IMR-90 (cell line): ENCODE measurements around the gene SRBD1. TPM values are rescaled to one million over a fixed set of nuclear protein-coding genes. Genes with fewer than 3 reads are reported as not detected.

Experiments used
- ATAC-seq: fragments of 200-7000 bp; cut with Tn5 transposase; 2 replicates; pipeline ENCODE4 v1.9.1; 2020; ENCODE audit warnings: low read depth, mild to moderate bottlenecking, moderate library complexity
- BruUV-seq: library from RNA; stranded (reverse); fragments of 400-500 nt; replicated peaks from 2 replicates; lab custom pipeline; 2021; lab: Mats Ljungman, UMichigan
- CTCF ChIA-PET: fragments of 300-600 bp; formaldehyde crosslinking; extraction: SDS; loops from one replicate; lab custom pipeline; 2021; ENCODE audit warnings: antibody characterized with exemption; lab: Yijun Ruan, JAX
- POLR2A ChIA-PET: fragments of 300-600 bp; sonication (Branson Sonifier 250); formaldehyde crosslinking; loops from one replicate; lab custom pipeline; 2022; ENCODE audit warnings: antibody characterized with exemption; ENCODE audit not compliant: unreplicated experiment; lab: Charles Lee
- DNase-seq: peaks from one replicate; pipeline ENCODE4 v3.0.0; 2013
- H2AFZ ChIP-seq: replicated peaks from 2 replicates; pipeline ENCODE3; 2013; ENCODE audit warnings: low read length, mild to moderate bottlenecking; ENCODE audit not compliant: poor library complexity
- H2AK5ac ChIP-seq: 2 replicates; pipeline ENCODE4 v1.6.1; 2013; ENCODE audit warnings: low read depth, low read length, inconsistent platforms
- H2AK9ac ChIP-seq: replicated peaks from 2 replicates; pipeline ENCODE3; 2013; ENCODE audit warnings: mild to moderate bottlenecking, low read depth, low read length, moderate library complexity; ENCODE audit not compliant: poor library complexity
- H2BK120ac ChIP-seq: 2 replicates; pipeline ENCODE4 v1.6.1; 2013; ENCODE audit warnings: low read depth, low read length, inconsistent platforms
- H2BK15ac ChIP-seq: 3 replicates; pipeline ENCODE4 v1.6.1; 2013; ENCODE audit warnings: low read depth, low read length, inconsistent platforms
- H2BK20ac ChIP-seq: 2 replicates; pipeline ENCODE4 v1.6.1; 2013; ENCODE audit warnings: low read depth, mild to moderate bottlenecking, inconsistent platforms, low read length, moderate library complexity
- H2BK5ac ChIP-seq: 2 replicates; pipeline ENCODE4 v1.6.1; 2013; ENCODE audit warnings: mild to moderate bottlenecking, low read depth, low read length, inconsistent platforms; ENCODE audit not compliant: poor library complexity, severe bottlenecking
- H3K14ac ChIP-seq: replicated peaks from 2 replicates; pipeline ENCODE4 v1.6.1; 2013; ENCODE audit warnings: low read depth, low read length, inconsistent platforms
- H3K18ac ChIP-seq: 2 replicates; pipeline ENCODE4 v1.6.1; 2013; ENCODE audit warnings: low read depth, low read length, control low read depth
- H3K23ac ChIP-seq: 2 replicates; pipeline ENCODE4 v1.6.1; 2013; ENCODE audit warnings: low read depth, low read length, inconsistent platforms
- H3K27ac ChIP-seq: 2 replicates; pipeline ENCODE4 v1.5.1; 2013; ENCODE audit warnings: mild to moderate bottlenecking, control low read depth, low read length; ENCODE audit not compliant: insufficient read depth
- H3K27me3 ChIP-seq: 2 replicates; pipeline ENCODE4 v1.6.1; 2013; ENCODE audit warnings: low read length; ENCODE audit not compliant: control insufficient read depth, insufficient read depth
- H3K36me3 ChIP-seq: 2 replicates; pipeline ENCODE4 v1.6.1; 2013; ENCODE audit warnings: low read length, mixed read lengths; ENCODE audit not compliant: control insufficient read depth, insufficient read depth
- H3K4ac ChIP-seq: 2 replicates; pipeline ENCODE4 v1.6.1; 2013; ENCODE audit warnings: low read depth, low read length, inconsistent platforms
- H3K4me1 ChIP-seq: 2 replicates; pipeline ENCODE4 v1.6.1; 2013; ENCODE audit warnings: low read length, mixed read lengths; ENCODE audit not compliant: control insufficient read depth, insufficient read depth
- H3K4me2 ChIP-seq: 2 replicates; pipeline ENCODE4 v1.6.1; 2013; ENCODE audit warnings: low read depth, mild to moderate bottlenecking, control low read depth, low read length, moderate library complexity
- H3K4me3 ChIP-seq: 2 replicates; pipeline ENCODE4 v1.5.1; 2013; ENCODE audit warnings: low read depth, mild to moderate bottlenecking, control low read depth, low read length, moderate library complexity; ENCODE audit not compliant: insufficient read depth
- H3K56ac ChIP-seq: 2 replicates; pipeline ENCODE4 v1.6.1; 2013; ENCODE audit warnings: low read length, inconsistent platforms; ENCODE audit not compliant: insufficient read depth; ENCODE audit errors: extremely low read depth
- H3K79me1 ChIP-seq, 2 experiments: 2 replicates each; pipeline ENCODE4 v1.6.1; 2013; ENCODE audit warnings: low read length in 2 of 2, inconsistent platforms in 1 of 2, low read depth in 1 of 2
- H3K9ac ChIP-seq: 2 replicates; pipeline ENCODE4 v1.6.1; 2013; ENCODE audit warnings: low read depth, low read length, control low read depth
- H3K9me1 ChIP-seq: 2 replicates; pipeline ENCODE4 v1.6.1; 2013; ENCODE audit warnings: low read length, inconsistent platforms; ENCODE audit not compliant: insufficient read depth
- H3K9me3 ChIP-seq: 2 replicates; pipeline ENCODE4 v1.6.1; 2013; ENCODE audit warnings: low read length; ENCODE audit not compliant: control insufficient read depth, insufficient read depth
- H4K20me1 ChIP-seq: 2 replicates; pipeline ENCODE4 v1.6.1; 2013; ENCODE audit warnings: low read length, inconsistent platforms; ENCODE audit not compliant: insufficient read depth
- H4K5ac ChIP-seq: 2 replicates; pipeline ENCODE4 v1.6.1; 2013; ENCODE audit warnings: mild to moderate bottlenecking, low read depth, low read length, control low read depth
- H4K8ac ChIP-seq, 2 experiments: 2 replicates each; pipeline ENCODE4 v1.6.1; 2013; ENCODE audit warnings: low read depth in 2 of 2, low read length in 2 of 2, control low read depth in 1 of 2, inconsistent platforms in 1 of 2
- H4K91ac ChIP-seq: 2 replicates; pipeline ENCODE4 v1.6.1; 2013; ENCODE audit warnings: low read depth, low read length, inconsistent platforms; ENCODE audit not compliant: insufficient read depth
- CEBPB ChIP-seq: IDR thresholded peaks from 2 replicates; pipeline ENCODE4 v1.6.1; 2012; ENCODE audit warnings: low read depth, low read length, improper control_type of control experiment
- CHD1 ChIP-seq: IDR thresholded peaks from 2 replicates; pipeline ENCODE4 v1.6.1; 2012; ENCODE audit warnings: low read depth, low read length, improper control_type of control experiment
- FOS ChIP-seq: fragments of 150-350 bp; IDR thresholded peaks from 2 replicates; pipeline ENCODE4 v1.6.1; 2016; ENCODE audit warnings: low read depth, low read length
- MAZ ChIP-seq: IDR thresholded peaks from 2 replicates; pipeline ENCODE4 v1.6.1; 2012; ENCODE audit warnings: low read depth, mild to moderate bottlenecking, low read length, improper control_type of control experiment, moderate library complexity, borderline replicate concordance
- NFE2L2 ChIP-seq: fragments of 150-350 bp; IDR thresholded peaks from 2 replicates; pipeline ENCODE4 v1.6.1; 2016; ENCODE audit warnings: low read depth, mild to moderate bottlenecking, low read length
- SMC3 ChIP-seq: fragments of 150-350 bp; IDR thresholded peaks from 2 replicates; pipeline ENCODE4 v1.6.1; 2016; ENCODE audit warnings: low read depth, mild to moderate bottlenecking, antibody characterized with exemption, low read length, moderate library complexity
- WGBS, 2 experiments: methylation state at CpG; one replicate each; pipeline versions ENCODE4 v1.1.5 to v1.1.7; 2013; ENCODE audit warnings: missing lambda C conversion rate in 2 of 2; ENCODE audit not compliant: insufficient read length in 1 of 2; ENCODE audit errors: extremely low coverage in 2 of 2; 5-methylcytosine and 5-hydroxymethylcytosine counted together
- dilution Hi-C: fragments of 300-500 bp; cut with HindIII; formaldehyde crosslinking; loops from one replicate; pipeline ENCODE4 v1.14.3; 2018; ENCODE audit warnings: low sequenced_read_pairs; ENCODE audit not compliant: unreplicated experiment
- in situ Hi-C: fragments of 300-500 bp; cut with MboI; formaldehyde crosslinking; loops from 3 replicates; pipeline ENCODE4 v1.14.3; 2019; ENCODE audit warnings: low sequenced_read_pairs, inconsistent platforms, mixed read lengths
- intact Hi-C: fragments of 100-400 bp; cut with micrococcal nuclease; formaldehyde crosslinking; loops from 2 replicates; pipeline ENCODE4 v1.10.0; 2022
- polyA plus RNA-seq, 3 experiments: library from polyadenylated mRNA; depleted of rRNA; stranded (reverse); fragments of >200 nt; gene quantifications; 2 replicates each; pipeline ENCODE4 v1.2.3, GENCODE V29; 2012; ENCODE audit warnings: low replicate concordance in 1 of 3
- total RNA-seq: library from RNA; depleted of rRNA; stranded (reverse); fragments of >200 nt; gene quantifications from 2 replicates; pipeline ENCODE4 v1.2.3, GENCODE V29; 2012
- TF ChIP-seq, protein P1 (sequence below): fragments of 150-350 bp; IDR thresholded peaks from 2 replicates; pipeline ENCODE4 v1.6.1; 2016; ENCODE audit warnings: low read depth, mild to moderate bottlenecking, low read length, moderate library complexity, borderline replicate concordance

The SRBD1 gene
- total and polyA plus RNA-seq, 2 of the 4 experiments (the other 2 are of a cell fraction): 3.5 to 14.7 TPM

DNA sequence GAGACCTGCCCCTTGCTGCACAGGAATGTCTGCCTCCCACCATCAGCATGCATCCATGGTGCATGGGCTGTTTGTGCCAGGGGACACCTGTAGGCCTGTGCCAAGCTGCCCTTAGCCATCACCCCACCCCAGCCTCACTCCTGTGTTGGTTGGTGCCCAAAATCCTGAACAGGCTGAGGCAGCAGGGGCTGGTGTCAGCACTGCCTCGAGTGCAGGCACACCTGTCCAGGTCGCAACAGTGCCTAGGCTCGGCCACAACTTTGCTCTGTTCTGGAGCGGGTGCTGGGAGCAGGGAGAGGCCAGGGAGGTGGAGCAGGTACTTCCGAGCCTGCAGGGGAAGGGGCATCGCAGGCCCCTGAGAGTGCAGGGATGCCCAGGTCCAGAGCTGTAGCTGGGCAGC, 69.1 kb downstream of the SRBD1 start:
- H4K20me1 ChIP-seq: no peaks in the 10 kb centered on the region
- H3K27ac ChIP-seq: no peak overlapping the region
- no peaks in the 10 kb centered on the region for H3K4me1 ChIP-seq
- H3K27me3 ChIP-seq: no peaks in the 10 kb centered on the region
- dilution Hi-C loops (no loop called here), in situ Hi-C loops (no loop called here), intact Hi-C loops (no loop called here)
- H3K14ac ChIP-seq: no peak overlapping the region
- H4K91ac ChIP-seq: no peak overlapping the region
- H3K9ac ChIP-seq: no peak overlapping the region
- WGBS, 2 experiments: 82% methylated on average over 2 of the region's 6 CpGs; no CpG with 5 or more reads in 1 of the 2 experiments
- H3K9me1 ChIP-seq: no peaks in the 10 kb centered on the region
- no peak overlapping the region for H2BK15ac ChIP-seq
- no peak overlapping the region for H4K5ac ChIP-seq
- no peaks in the 10 kb centered on the region for H3K79me1 ChIP-seq
- ChIA-PET POLR2A (no interaction called here), CTCF (no interaction called here)
- H3K9me3 ChIP-seq: peaks cover 4% of the 10 kb centered on the region
- no peak overlapping the region for H3K18ac ChIP-seq
- no peak overlapping the region for H3K4me2 ChIP-seq
- no peak overlapping the region for H3K4me3 ChIP-seq
- TF ChIP-seq SMC3 (no peak), CEBPB (no peak), MAZ (no peak), CHD1 (no peak), FOS (no peak), NFE2L2 (no peak)
- TF ChIP-seq, protein P1, sequence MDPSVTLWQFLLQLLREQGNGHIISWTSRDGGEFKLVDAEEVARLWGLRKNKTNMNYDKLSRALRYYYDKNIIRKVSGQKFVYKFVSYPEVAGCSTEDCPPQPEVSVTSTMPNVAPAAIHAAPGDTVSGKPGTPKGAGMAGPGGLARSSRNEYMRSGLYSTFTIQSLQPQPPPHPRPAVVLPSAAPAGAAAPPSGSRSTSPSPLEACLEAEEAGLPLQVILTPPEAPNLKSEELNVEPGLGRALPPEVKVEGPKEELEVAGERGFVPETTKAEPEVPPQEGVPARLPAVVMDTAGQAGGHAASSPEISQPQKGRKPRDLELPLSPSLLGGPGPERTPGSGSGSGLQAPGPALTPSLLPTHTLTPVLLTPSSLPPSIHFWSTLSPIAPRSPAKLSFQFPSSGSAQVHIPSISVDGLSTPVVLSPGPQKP: no peak
- H3K36me3 ChIP-seq: peaks cover 12% of the 10 kb centered on the region; the same call in 1 of the 2 replicates
- no peak overlapping the region for H2BK20ac ChIP-seq
- no peak overlapping the region for H4K8ac ChIP-seq
- H2AK5ac ChIP-seq: no peak overlapping the region
- no peak overlapping the region for H3K4ac ChIP-seq
- no peak overlapping the region for H3K56ac ChIP-seq
- H2AK9ac ChIP-seq: no peak overlapping the region
- ATAC-seq (no peak), DNase-seq (no peak)
- H2BK120ac ChIP-seq: no peak overlapping the region
- no peak overlapping the region for H2AFZ ChIP-seq
- H2BK5ac ChIP-seq: no peak overlapping the region
- H3K23ac ChIP-seq: no peak overlapping the region
- no TSS peak for BruUV-seq
